Esophagus squamous epithelium (tissue), 4 donors: ENCODE data around the gene SPA17.

Source experiments
- POLR2A ChIP-seq, 4 donors: fragments of 450-650 bp; IDR thresholded peaks; one replicate each; pipeline ENCODE4 v1.6.1; 2017; ENCODE audit warnings: antibody characterized with exemption in 4 of 4, mild to moderate bottlenecking in 4 of 4, moderate library complexity in 3 of 4
- TF ChIP-seq, protein P1 (sequence below), 6 experiments: fragments of 450-650 bp in 4 of 6; fragments of 200-600 bp in 2 of 6; sonication (generic) in 2 of 6; IDR thresholded peaks; one replicate each; pipeline ENCODE4 v1.5.1; 2016 to 2019; ENCODE audit warnings: antibody characterized with exemption in 6 of 6, mild to moderate bottlenecking in 4 of 6, moderate library complexity in 4 of 6

GRCh38 chr11:124672536-124673215, 1.0 kb upstream of the SPA17 start:
- TF ChIP-seq, protein P1, sequence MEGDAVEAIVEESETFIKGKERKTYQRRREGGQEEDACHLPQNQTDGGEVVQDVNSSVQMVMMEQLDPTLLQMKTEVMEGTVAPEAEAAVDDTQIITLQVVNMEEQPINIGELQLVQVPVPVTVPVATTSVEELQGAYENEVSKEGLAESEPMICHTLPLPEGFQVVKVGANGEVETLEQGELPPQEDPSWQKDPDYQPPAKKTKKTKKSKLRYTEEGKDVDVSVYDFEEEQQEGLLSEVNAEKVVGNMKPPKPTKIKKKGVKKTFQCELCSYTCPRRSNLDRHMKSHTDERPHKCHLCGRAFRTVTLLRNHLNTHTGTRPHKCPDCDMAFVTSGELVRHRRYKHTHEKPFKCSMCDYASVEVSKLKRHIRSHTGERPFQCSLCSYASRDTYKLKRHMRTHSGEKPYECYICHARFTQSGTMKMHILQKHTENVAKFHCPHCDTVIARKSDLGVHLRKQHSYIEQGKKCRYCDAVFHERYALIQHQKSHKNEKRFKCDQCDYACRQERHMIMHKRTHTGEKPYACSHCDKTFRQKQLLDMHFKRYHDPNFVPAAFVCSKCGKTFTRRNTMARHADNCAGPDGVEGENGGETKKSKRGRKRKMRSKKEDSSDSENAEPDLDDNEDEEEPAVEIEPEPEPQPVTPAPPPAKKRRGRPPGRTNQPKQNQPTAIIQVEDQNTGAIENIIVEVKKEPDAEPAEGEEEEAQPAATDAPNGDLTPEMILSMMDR (IDR thresholded peaks at IDR 0.05), result no peak
- no peak for TF ChIP-seq POLR2A (IDR thresholded peaks at IDR 0.05)
